Measurements from ENCODE around the gene C1QBP.
"Not testable (repeated sequence)": the region's sequence is repeated elsewhere in the genome, so short reads cannot be mapped to it uniquely, and the experiment has no call there.

The C1QBP gene

GRCh38 chr17:5444209-5444608 lies 5.3 kb upstream of the C1QBP start:
- Mint-ChIP-seq H3K4me3 (no peak overlapping the region), H3K27ac (no peak overlapping the region), H3K36me3 (peaks cover 11% of the 10 kb centered on the region), H3K4me1 (peaks cover 8% of the 10 kb centered on the region), H3K27me3 (no peaks in the 10 kb centered on the region), H3K9me3 (no peaks in the 10 kb centered on the region)

- Mint-ChIP-seq H3K36me3 (peaks cover 8% of the 10 kb centered on the region), H3K9me3 (no peaks in the 10 kb centered on the region), H3K4me3 (no peak overlapping the region), H3K27me3 (no peaks in the 10 kb centered on the region), H3K27ac (no peak overlapping the region), H3K4me1 (peaks cover 8% of the 10 kb centered on the region)
Measured at GRCh38 chr17:5443728-5444127, 4.8 kb upstream of the C1QBP start.

- H3K4me1 Mint-ChIP-seq: peaks cover 40% of the 10 kb centered on the region
- peaks cover 17% of the 10 kb centered on the region for H3K36me3 Mint-ChIP-seq
- H3K4me3 Mint-ChIP-seq: peak overlapping the region; percentile 94
- peak overlapping the region; percentile 97 for H3K27ac Mint-ChIP-seq
- no peaks in the 10 kb centered on the region for H3K9me3 Mint-ChIP-seq
- H3K27me3 Mint-ChIP-seq: no peaks in the 10 kb centered on the region
Measured at GRCh38 chr17:5439446-5439764, 450 bp upstream of the C1QBP start.

- H3K4me3 Mint-ChIP-seq: peak overlapping the region; percentile 94
- peaks cover 16% of the 10 kb centered on the region for H3K36me3 Mint-ChIP-seq
- H3K27ac Mint-ChIP-seq: peak overlapping the region; percentile 93
- H3K27me3 Mint-ChIP-seq: no peaks in the 10 kb centered on the region
- H3K4me1 Mint-ChIP-seq: peaks cover 40% of the 10 kb centered on the region
- no peaks in the 10 kb centered on the region for H3K9me3 Mint-ChIP-seq
Measured at GRCh38 chr17:5437721-5438317, 1.1 kb downstream of the C1QBP start.

- not testable (repeated sequence) for H3K27me3 Mint-ChIP-seq, H3K9me3 Mint-ChIP-seq
- peak overlapping the region; percentile 94 for H3K4me3 Mint-ChIP-seq
- H3K36me3 Mint-ChIP-seq: peaks cover 19% of the 10 kb centered on the region
- peaks cover 40% of the 10 kb centered on the region for H3K4me1 Mint-ChIP-seq
- peak overlapping the region; percentile 79 for H3K27ac Mint-ChIP-seq
Measured at GRCh38 chr17:5435781-5436315, 3.1 kb downstream of the C1QBP start.

- Mint-ChIP-seq H3K4me3 (peak overlapping the region; percentile 45), H3K9me3 (no peaks in the 10 kb centered on the region), H3K36me3 (peaks cover 21% of the 10 kb centered on the region), H3K27ac (peak overlapping the region; percentile 79), H3K4me1 (peaks cover 38% of the 10 kb centered on the region), H3K27me3 (no peaks in the 10 kb centered on the region)
Measured at GRCh38 chr17:5434984-5435383, 4.0 kb downstream of the C1QBP start.

GRCh38 chr17:5431949-5432556 lies 6.9 kb downstream of the C1QBP start:
- Mint-ChIP-seq H3K27ac (no peak overlapping the region), H3K4me1 (peaks cover 21% of the 10 kb centered on the region), H3K9me3 (no peaks in the 10 kb centered on the region), H3K4me3 (no peak overlapping the region), H3K36me3 (peaks cover 13% of the 10 kb centered on the region), H3K27me3 (no peaks in the 10 kb centered on the region)

GRCh38 chr17:5431234-5431633 lies 7.7 kb downstream of the C1QBP start:
- H3K9me3 Mint-ChIP-seq, H3K4me3 Mint-ChIP-seq, H3K27me3 Mint-ChIP-seq, H3K27ac Mint-ChIP-seq, H3K36me3 Mint-ChIP-seq: not testable (repeated sequence)
- peaks cover 13% of the 10 kb centered on the region for H3K4me1 Mint-ChIP-seq

GRCh38 chr17:5430413-5430999 lies 8.4 kb downstream of the C1QBP start:
- H3K4me3 Mint-ChIP-seq: no peak overlapping the region
- peaks cover 9% of the 10 kb centered on the region for H3K36me3 Mint-ChIP-seq
- H3K9me3 Mint-ChIP-seq: no peaks in the 10 kb centered on the region

GRCh38 chr17:5429191-5429887 lies 9.6 kb downstream of the C1QBP start:
- peaks cover 9% of the 10 kb centered on the region for H3K36me3 Mint-ChIP-seq
- no peaks in the 10 kb centered on the region for H3K9me3 Mint-ChIP-seq
- H3K4me3 Mint-ChIP-seq: no peak overlapping the region
- peaks cover 7% of the 10 kb centered on the region for H3K4me1 Mint-ChIP-seq
- H3K27ac Mint-ChIP-seq: peak overlapping the region; percentile 75
- H3K27me3 Mint-ChIP-seq: no peaks in the 10 kb centered on the region

More at GRCh38 chr17:5430413-5430999, 8.4 kb downstream of the C1QBP start:
- peak overlapping the region; percentile 65 for H3K27ac Mint-ChIP-seq
- H3K4me1 Mint-ChIP-seq: peaks cover 9% of the 10 kb centered on the region
- no peaks in the 10 kb centered on the region for H3K27me3 Mint-ChIP-seq

GRCh38 chr17:5425826-5426225 lies 13.1 kb downstream of the C1QBP start:
- peak overlapping the region; percentile 59 for H3K27ac Mint-ChIP-seq
- H3K27me3 Mint-ChIP-seq: no peaks in the 10 kb centered on the region
- peaks cover 30% of the 10 kb centered on the region for H3K4me1 Mint-ChIP-seq
- H3K9me3 Mint-ChIP-seq: no peaks in the 10 kb centered on the region
- H3K4me3 Mint-ChIP-seq: no peak overlapping the region
- H3K36me3 Mint-ChIP-seq: peaks cover 9% of the 10 kb centered on the region

- no peak overlapping the region for H3K4me3 Mint-ChIP-seq
- H3K36me3 Mint-ChIP-seq: peaks cover 8% of the 10 kb centered on the region
- H3K27ac Mint-ChIP-seq: no peak overlapping the region
- peaks cover 35% of the 10 kb centered on the region for H3K4me1 Mint-ChIP-seq
- no peaks in the 10 kb centered on the region for H3K27me3 Mint-ChIP-seq
- H3K9me3 Mint-ChIP-seq: no peaks in the 10 kb centered on the region
Measured at GRCh38 chr17:5424909-5425308, 14.0 kb downstream of the C1QBP start.

- Mint-ChIP-seq H3K36me3 (peaks cover 4% of the 10 kb centered on the region), H3K27me3 (no peaks in the 10 kb centered on the region), H3K4me3 (no peak overlapping the region), H3K9me3 (no peaks in the 10 kb centered on the region), H3K4me1 (peaks cover 32% of the 10 kb centered on the region), H3K27ac (no peak overlapping the region)
Measured at GRCh38 chr17:5422505-5422904, 16.4 kb downstream of the C1QBP start.

- no peaks in the 10 kb centered on the region for H3K27me3 Mint-ChIP-seq
- peaks cover 5% of the 10 kb centered on the region for H3K36me3 Mint-ChIP-seq
- no peaks in the 10 kb centered on the region for H3K9me3 Mint-ChIP-seq
- peak within 1 kb of the TSS; percentile 99 for H3K27ac Mint-ChIP-seq
- peaks cover 49% of the 10 kb centered on the region for H3K4me1 Mint-ChIP-seq
- peak within 1 kb of the TSS; percentile 96 for H3K4me3 Mint-ChIP-seq
Measured at GRCh38 chr17:5419959-5420653, 18.8 kb downstream of the C1QBP start, which contains the start of gene RPAIN. Gene RPAIN (plus strand): TSS chr17:5420182. CDS start chr17:5420211, 29 bp downstream.

GRCh38 chr17:5419356-5419958 lies 19.5 kb downstream of the C1QBP start, which contains the start of gene NUP88:
Gene NUP88 (minus strand): TSS chr17:5419662. CDS start chr17:5419650, 12 bp downstream.
- Mint-ChIP-seq H3K9me3 (no peaks in the 10 kb centered on the region), H3K4me1 (peaks cover 46% of the 10 kb centered on the region), H3K36me3 (peaks cover 5% of the 10 kb centered on the region), H3K27me3 (no peaks in the 10 kb centered on the region), H3K27ac (peak within 1 kb of the TSS; percentile 99), H3K4me3 (peak within 1 kb of the TSS; percentile 96)
